Measurements from ENCODE around the gene SH2D7. TPM values are rescaled to one million over a fixed set of nuclear protein-coding genes. Genes with fewer than 3 reads are reported as not detected.
A peak's percentile ranks its signal among the peaks of the same experiment; 100 is the strongest.

SH2D7 gene
- not detected for total RNA-seq

DNA sequence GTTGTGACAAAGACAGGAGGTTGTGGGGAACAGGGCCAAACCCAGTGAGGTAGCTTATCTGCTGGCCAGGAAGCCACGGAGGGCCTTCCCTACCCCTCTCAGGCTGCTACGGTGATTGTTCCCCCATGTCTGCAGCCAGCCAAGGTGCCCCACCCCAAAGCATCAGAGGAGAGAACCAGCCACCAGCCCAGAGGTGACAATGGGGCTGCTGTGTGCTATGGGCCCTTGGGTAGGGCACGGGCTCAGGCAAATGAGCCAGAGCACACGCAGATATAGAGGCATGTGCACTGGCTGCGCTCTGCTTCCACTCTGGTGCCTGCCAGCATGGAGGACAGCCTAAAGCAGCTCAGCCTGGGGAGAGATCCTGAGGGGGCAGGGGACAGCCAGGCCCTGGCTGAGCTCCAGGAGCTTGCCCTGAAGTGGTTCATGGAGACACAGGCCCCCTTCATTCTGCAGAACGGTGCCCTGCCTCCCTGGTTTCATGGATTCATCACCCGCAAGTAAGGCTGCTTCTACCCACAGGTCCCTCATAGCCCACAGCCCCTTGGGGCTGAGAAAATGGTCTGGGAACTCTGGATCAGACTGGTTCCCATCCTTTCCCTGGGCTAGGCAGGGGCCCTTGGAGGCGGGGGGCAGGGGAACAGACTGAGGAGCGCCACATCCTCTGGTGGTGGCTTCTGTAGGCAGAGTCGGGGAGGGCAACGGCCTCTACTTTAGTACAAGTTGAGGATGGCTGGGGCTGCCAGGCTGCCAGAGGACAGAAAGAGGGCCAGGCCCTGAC is at the start of gene SH2D7:
SH2D7 (plus strand) TSS at position 301 of the 781 bp plus-strand sequence; CDS start at position 325, 24 bp downstream.
- Mint-ChIP-seq H3K36me3 (ENCODE audit: insufficient read depth in 2 of 2) (no peaks in the 10 kb centered on the region), H3K4me1 (ENCODE audit: low read depth) (peaks cover 4% of the 10 kb centered on the region), H3K9me3 (no peaks in the 10 kb centered on the region), H3K27me3 (ENCODE audit: low read depth) (no peaks in the 10 kb centered on the region), H3K27ac (no peak within 1 kb of the TSS), H3K4me3 (no peak within 1 kb of the TSS)
- peak in 1 of 2 donors; percentile 11 for ATAC-seq (replicated peaks in 1 of 2)
- DNase-seq: no peak

DNA sequence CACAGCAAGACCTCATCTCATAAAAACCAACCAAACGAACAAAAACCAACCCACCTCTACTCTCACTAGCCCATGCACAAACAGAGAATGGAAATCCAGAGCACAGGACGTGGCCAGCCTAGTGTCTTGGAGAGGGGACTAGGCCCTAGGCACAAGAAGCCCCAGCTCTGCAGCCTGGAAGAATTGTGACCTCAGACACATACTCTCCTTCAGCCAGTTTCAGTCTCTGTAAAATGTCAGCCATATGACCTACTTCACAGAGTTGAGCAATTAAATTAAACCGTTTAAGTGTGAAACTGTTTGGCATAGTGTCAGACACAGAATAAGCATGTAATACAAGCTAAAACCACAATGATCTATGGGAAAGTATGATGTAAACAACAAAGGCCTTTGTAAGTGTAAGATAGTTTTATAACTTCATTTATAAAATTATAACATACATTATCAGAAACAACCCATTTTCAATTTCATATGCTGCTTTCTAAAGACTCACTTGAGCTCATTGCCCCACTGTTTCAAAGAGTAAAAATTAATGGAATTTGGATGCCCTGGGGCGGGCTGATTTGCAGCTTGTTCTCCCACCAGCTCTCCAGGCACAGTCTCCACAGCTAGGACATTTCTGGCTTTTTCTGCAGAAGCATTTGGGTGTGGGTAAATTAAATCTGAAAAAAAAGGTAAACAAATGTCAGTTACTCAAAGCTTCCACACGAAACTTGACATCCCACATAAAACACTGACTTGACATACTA is 47.8 kb upstream of the SH2D7 start:
- H3K9me3 Mint-ChIP-seq: no peaks in the 10 kb centered on the region
- peak overlapping the region; percentile 63 to 64 for H3K4me3 Mint-ChIP-seq
- peak overlapping the region; percentile 82 for H3K27ac Mint-ChIP-seq
- H3K27me3 Mint-ChIP-seq (ENCODE audit: low read depth): no peaks in the 10 kb centered on the region
- ATAC-seq (replicated peaks in 1 of 2) (peak; percentile 69 to 71), DNase-seq (peak in 1 of 2 donors; percentile 34)
- H3K36me3 Mint-ChIP-seq (ENCODE audit: insufficient read depth in 2 of 2): peaks cover 4 to 14% of the 10 kb centered on the region in 2 donors
- peaks cover 94% of the 10 kb centered on the region for H3K4me1 Mint-ChIP-seq (ENCODE audit: low read depth)

DNA sequence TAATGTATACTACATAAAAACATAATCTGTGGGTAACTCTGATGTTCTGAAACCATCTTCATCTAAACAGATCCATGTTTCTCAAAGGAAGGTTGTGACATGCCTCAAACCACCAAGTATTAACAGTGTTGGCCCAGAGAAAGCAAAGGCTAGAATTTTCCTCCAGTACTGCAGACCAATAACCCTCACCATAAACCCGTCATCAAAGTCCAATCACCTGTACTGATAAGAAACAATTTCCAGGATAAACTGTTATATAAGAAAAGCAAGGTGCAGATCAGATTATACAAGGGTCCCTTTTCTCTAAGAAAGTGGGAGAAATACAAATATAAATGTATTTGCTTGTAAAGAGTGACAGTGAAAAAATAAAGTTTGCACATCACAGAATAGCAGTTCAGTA is 47.2 kb upstream of the SH2D7 start:
- no peaks in the 10 kb centered on the region for H3K27me3 Mint-ChIP-seq (ENCODE audit: low read depth)
- H3K27ac Mint-ChIP-seq: peak overlapping the region; percentile 82
- H3K4me1 Mint-ChIP-seq (ENCODE audit: low read depth): peaks cover 94% of the 10 kb centered on the region
- ATAC-seq (replicated peaks in 1 of 2): no peak
- H3K9me3 Mint-ChIP-seq: no peaks in the 10 kb centered on the region
- DNase-seq: no peak
- peak overlapping the region; percentile 16 to 55 for H3K4me3 Mint-ChIP-seq
- peaks cover 4 to 14% of the 10 kb centered on the region in 2 donors for H3K36me3 Mint-ChIP-seq (ENCODE audit: insufficient read depth in 2 of 2)

DNA sequence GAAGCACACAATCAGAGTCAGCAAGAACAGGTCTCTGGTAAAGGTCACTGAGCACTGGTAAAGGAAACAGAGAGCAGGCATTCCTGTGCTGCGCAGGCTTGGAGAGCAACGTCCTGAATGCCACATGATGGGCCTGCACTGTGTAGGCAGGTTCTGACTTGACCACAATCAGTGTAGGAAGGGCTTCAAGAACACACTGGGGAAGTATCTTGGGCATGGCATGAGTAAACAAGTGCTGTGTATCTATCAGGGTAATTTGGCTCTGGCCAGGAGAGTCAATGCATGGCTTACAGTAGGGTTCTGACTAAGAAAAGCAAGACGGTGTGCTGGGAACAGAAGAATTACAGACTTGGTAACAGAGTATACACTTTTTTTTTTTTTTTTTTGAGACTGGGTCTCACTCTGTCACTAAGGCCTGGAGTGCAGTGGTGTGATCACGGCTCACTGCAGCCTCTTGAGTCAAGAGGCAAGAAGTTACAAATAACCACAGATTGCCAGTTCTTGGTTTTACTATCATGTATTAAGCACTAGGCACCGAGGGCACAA is 45.5 kb upstream of the SH2D7 start:
- H3K9me3 Mint-ChIP-seq: no peaks in the 10 kb centered on the region
- peak overlapping the region; percentile 47 to 63 for H3K4me3 Mint-ChIP-seq
- peaks cover 4 to 14% of the 10 kb centered on the region in 2 donors for H3K36me3 Mint-ChIP-seq (ENCODE audit: insufficient read depth in 2 of 2)
- H3K4me1 Mint-ChIP-seq (ENCODE audit: low read depth): peaks cover 97% of the 10 kb centered on the region
- DNase-seq (peak in 1 of 2 donors; percentile 43), ATAC-seq (replicated peaks in 1 of 2) (peak; percentile 58 to 64)
- H3K27me3 Mint-ChIP-seq (ENCODE audit: low read depth): no peaks in the 10 kb centered on the region
- H3K27ac Mint-ChIP-seq: peak overlapping the region; percentile 91

DNA sequence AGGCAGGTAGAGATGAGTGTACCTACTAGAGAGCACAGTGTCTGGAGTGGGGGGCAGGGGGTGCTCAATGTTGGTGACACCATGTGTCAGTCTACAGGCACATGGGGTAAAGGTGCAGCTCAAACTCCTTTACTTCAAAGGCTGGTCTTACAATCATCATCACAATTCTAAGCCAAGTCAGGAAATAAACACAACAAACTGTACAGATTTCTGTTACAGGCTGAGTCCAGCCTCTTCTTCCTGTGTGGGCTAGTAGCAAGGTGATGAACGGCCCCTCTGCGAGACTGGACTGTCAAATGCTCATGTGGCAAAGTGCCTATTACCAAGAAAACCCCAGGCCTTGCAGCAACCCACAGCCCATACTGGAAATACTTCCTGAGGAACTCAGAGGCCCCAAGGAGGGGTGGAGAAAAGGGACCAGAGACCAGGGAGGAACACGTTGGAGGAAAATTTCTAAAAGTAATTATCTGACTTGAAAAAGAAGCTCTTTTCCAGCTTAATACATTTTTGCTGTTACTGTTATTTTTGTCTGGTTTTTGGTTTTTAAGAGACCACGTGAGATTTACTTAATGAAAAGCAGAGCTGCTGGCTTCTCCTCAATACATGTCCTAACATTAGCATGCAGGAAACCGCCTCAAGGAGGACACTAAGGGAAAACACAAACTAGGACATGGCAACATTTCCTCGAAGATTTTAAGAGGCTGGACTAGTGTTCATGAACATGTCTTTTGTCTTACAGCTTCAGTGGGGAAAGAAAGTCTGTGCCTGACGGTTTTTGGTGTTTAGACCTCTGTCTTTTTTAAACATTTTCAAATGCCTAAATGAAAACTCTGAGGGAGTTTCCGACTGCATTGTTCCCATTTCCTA is 44.4 kb upstream of the SH2D7 start:
- Mint-ChIP-seq H3K36me3 (ENCODE audit: insufficient read depth in 2 of 2) (peaks cover 4 to 13% of the 10 kb centered on the region in 2 donors), H3K4me3 (peak overlapping the region; percentile 47 to 63), H3K9me3 (no peaks in the 10 kb centered on the region), H3K27ac (peak overlapping the region; percentile 91), H3K4me1 (ENCODE audit: low read depth) (peaks cover 98% of the 10 kb centered on the region), H3K27me3 (ENCODE audit: low read depth) (no peaks in the 10 kb centered on the region)
- peak; percentile 8 to 14 for ATAC-seq (replicated peaks in 1 of 2)
- DNase-seq: peak in 1 of 2 donors; percentile 37

DNA sequence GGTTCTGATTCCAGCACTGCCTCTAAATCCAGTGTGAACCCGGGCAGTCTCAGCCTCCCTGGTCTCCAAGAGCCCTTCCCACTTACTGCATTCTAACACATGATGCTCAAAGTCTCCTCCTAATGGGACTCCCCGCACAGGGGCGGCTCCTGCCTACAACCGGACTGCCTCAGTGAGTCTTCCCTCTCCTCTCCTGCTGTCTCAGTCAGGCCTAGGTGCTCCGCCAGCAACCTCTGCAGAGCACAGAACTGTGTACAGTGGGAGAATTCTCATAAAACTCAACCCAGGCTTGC is 43.8 kb upstream of the SH2D7 start:
- H3K27ac Mint-ChIP-seq: peak overlapping the region; percentile 32
- DNase-seq (no peak), ATAC-seq (replicated peaks in 1 of 2) (no peak)
- H3K4me1 Mint-ChIP-seq (ENCODE audit: low read depth): peaks cover 99% of the 10 kb centered on the region
- peak overlapping the region; percentile 34 to 47 for H3K4me3 Mint-ChIP-seq
- no peaks in the 10 kb centered on the region for H3K27me3 Mint-ChIP-seq (ENCODE audit: low read depth)
- H3K36me3 Mint-ChIP-seq (ENCODE audit: insufficient read depth in 2 of 2): peaks cover 2 to 17% of the 10 kb centered on the region in 2 donors
- no peaks in the 10 kb centered on the region for H3K9me3 Mint-ChIP-seq

DNA sequence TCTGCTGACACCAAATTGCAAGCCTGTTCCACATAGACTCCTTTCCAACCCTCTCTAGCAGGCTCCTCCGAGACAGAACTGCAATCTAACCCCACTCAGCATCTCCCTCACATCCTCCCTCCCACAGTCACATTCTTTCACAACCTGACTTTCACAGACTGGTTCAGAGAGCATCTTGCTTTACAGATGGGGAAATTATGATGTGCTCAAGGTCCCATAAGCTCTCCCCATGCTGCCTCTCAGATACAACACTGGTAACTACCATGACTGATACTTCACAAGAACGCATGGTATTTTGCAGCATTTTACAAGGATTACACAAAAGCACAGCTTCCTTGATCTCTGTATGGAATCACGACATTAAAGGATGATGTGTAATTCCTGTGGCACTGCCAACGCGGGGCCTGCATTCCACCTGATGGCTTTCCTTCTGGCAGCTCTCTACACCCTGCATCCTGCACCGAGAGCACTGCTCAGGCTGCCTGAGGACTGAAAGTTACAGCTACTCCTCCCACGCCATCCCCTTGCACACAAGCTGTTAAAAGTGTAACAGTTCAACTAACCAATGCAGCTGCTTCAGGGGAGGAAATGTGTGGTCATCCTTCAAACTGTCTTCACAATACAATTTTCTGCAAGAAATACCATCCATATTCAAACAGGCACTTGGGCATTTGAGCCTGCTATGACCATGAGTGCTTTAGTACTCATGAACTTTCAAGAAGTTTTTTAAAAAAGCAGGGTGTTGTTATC is 42.5 kb upstream of the SH2D7 start:
- peaks cover 97% of the 10 kb centered on the region for H3K4me1 Mint-ChIP-seq (ENCODE audit: low read depth)

DNA sequence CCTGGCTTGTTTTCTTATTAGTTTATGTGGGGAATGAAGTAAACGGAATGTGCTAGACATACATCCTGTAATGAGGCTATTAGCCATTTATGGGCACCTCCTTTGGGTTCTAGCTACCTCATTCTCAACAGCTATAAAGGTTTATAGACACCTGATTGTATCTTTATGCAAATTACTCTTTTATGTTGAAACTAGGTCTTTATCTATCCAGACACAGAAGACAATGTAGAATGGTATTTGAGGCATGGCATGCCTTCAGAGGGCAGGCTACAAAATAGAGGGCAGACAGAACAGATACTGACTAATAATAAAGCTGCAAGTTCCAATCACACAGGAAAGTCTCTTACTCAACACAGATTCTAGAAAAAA is 41.9 kb upstream of the SH2D7 start:
- Mint-ChIP-seq H3K36me3 (ENCODE audit: insufficient read depth in 2 of 2) (peaks cover 0 to 11% of the 10 kb centered on the region in 2 donors), H3K4me1 (ENCODE audit: low read depth) (peaks cover 97% of the 10 kb centered on the region), H3K27ac (peak overlapping the region; percentile 92), H3K4me3 (peak overlapping the region; percentile 81 to 84), H3K27me3 (ENCODE audit: low read depth) (no peaks in the 10 kb centered on the region), H3K9me3 (no peaks in the 10 kb centered on the region)
- ATAC-seq (replicated peaks in 1 of 2) (no peak), DNase-seq (no peak)

More for the DNA sequence above, 42.5 kb upstream of the SH2D7 start:
- H3K36me3 Mint-ChIP-seq (ENCODE audit: insufficient read depth in 2 of 2): peaks cover 0 to 11% of the 10 kb centered on the region in 2 donors
- H3K9me3 Mint-ChIP-seq: no peaks in the 10 kb centered on the region
- H3K27me3 Mint-ChIP-seq (ENCODE audit: low read depth): no peaks in the 10 kb centered on the region
- H3K27ac Mint-ChIP-seq: peak overlapping the region; percentile 92
- H3K4me3 Mint-ChIP-seq: peak overlapping the region; percentile 81 to 84
- DNase-seq (peak; percentile 66 to 78), ATAC-seq (replicated peaks in 1 of 2) (peak; percentile 68 to 76)

GRCh38 chr15:78050826-78051225 is 41.5 kb upstream of the SH2D7 start:
- H3K9me3 Mint-ChIP-seq: no peaks in the 10 kb centered on the region
- no peaks in the 10 kb centered on the region for H3K27me3 Mint-ChIP-seq (ENCODE audit: low read depth)
- H3K4me3 Mint-ChIP-seq: peak overlapping the region in 1 of 2 donors; percentile 81
- H3K4me1 Mint-ChIP-seq (ENCODE audit: low read depth): peaks cover 97% of the 10 kb centered on the region
- ATAC-seq (replicated peaks in 1 of 2) (peak in 1 of 2 donors; percentile 18), DNase-seq (no peak)
- H3K36me3 Mint-ChIP-seq (ENCODE audit: insufficient read depth in 2 of 2): peaks cover 0 to 11% of the 10 kb centered on the region in 2 donors
- H3K27ac Mint-ChIP-seq: peak overlapping the region; percentile 92

GRCh38 chr15:78051596-78051995 is 40.8 kb upstream of the SH2D7 start:
- Mint-ChIP-seq H3K4me3 (peak overlapping the region; percentile 59 to 74), H3K9me3 (no peaks in the 10 kb centered on the region), H3K36me3 (ENCODE audit: insufficient read depth in 2 of 2) (peaks cover 0 to 11% of the 10 kb centered on the region in 2 donors), H3K27ac (peak overlapping the region; percentile 75), H3K27me3 (ENCODE audit: low read depth) (no peaks in the 10 kb centered on the region), H3K4me1 (ENCODE audit: low read depth) (peaks cover 97% of the 10 kb centered on the region)
- DNase-seq (no peak), ATAC-seq (replicated peaks in 1 of 2) (no peak)

- Mint-ChIP-seq H3K27ac (peak overlapping the region; percentile 75), H3K4me1 (ENCODE audit: low read depth) (peaks cover 97% of the 10 kb centered on the region), H3K36me3 (ENCODE audit: insufficient read depth in 2 of 2) (peaks cover 0 to 11% of the 10 kb centered on the region in 2 donors), H3K27me3 (ENCODE audit: low read depth) (no peaks in the 10 kb centered on the region), H3K4me3 (peak overlapping the region; percentile 59 to 74), H3K9me3 (no peaks in the 10 kb centered on the region)
- DNase-seq (no peak), ATAC-seq (replicated peaks in 1 of 2) (no peak)
Measured at GRCh38 chr15:78052001-78052401, 40.4 kb upstream of the SH2D7 start.

DNA sequence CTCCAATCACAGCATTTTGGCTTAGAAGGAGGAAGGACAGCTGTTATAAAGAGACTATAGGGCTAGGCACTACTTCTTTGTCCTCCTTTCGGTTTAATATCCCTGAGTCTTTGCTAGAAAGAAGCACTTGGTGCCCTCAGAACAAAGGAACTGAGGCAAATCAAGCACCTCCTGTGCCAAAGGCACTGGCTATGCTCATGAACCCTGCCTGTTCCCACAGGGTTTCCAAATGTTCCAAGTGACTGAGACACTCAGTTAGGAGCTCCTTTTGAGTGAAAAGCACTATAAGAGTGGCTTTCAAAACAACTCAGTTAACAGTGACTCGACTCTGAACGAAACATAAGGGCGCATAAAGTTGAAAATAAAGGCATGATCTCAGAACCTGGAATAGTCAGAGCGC is 39.8 kb upstream of the SH2D7 start:
- peaks cover 97% of the 10 kb centered on the region for H3K4me1 Mint-ChIP-seq (ENCODE audit: low read depth)
- H3K27me3 Mint-ChIP-seq (ENCODE audit: low read depth): no peaks in the 10 kb centered on the region
- peaks cover 0 to 11% of the 10 kb centered on the region in 2 donors for H3K36me3 Mint-ChIP-seq (ENCODE audit: insufficient read depth in 2 of 2)
- H3K4me3 Mint-ChIP-seq: peak overlapping the region; percentile 59 to 74
- ATAC-seq (replicated peaks in 1 of 2) (peak; percentile 7 to 33), DNase-seq (no peak)
- H3K27ac Mint-ChIP-seq: peak overlapping the region; percentile 75
- no peaks in the 10 kb centered on the region for H3K9me3 Mint-ChIP-seq

All from activated T-cell treated with anti-CD3 and anti-CD28 coated beads, Interleukin-2, amount 50 U/mL, for 72 hours (primary cell).